HEK293 (cell line): ENCODE data around the gene WASL.

ENCODE experiments used
- CTCF ChIA-PET: fragments of 350-600 bp; formaldehyde crosslinking; extraction: SDS; loops from one replicate; lab custom pipeline; 2021; ENCODE audit warnings: antibody characterized with exemption; lab: Yijun Ruan, JAX
- POLR2A ChIA-PET: fragments of 300-600 bp; formaldehyde crosslinking; extraction: SDS; loops from one replicate; lab custom pipeline; 2020; ENCODE audit warnings: antibody characterized with exemption, inconsistent platforms; lab: Yijun Ruan, JAX
- H3K27ac ChIP-seq: fragments of 200-500 bp; sonication (Bioruptor generic); 2 replicates; pipeline ENCODE4 v1.5.1; 2014; ENCODE audit warnings: low read depth, low read length, control low read depth, inconsistent platforms; ENCODE audit errors: extremely low read depth
- H3K36me3 ChIP-seq, 2 experiments: fragments of 200-500 bp in 1 of 2; sonication (Bioruptor generic) in 1 of 2; 1 replicate in 1 of 2; 2 replicates in 1 of 2; pipeline ENCODE4 v1.5.1; 2014 to 2017; ENCODE audit warnings: inconsistent platforms in 2 of 2, low read length in 2 of 2; ENCODE audit not compliant: control insufficient read depth in 2 of 2, insufficient read depth in 1 of 2
- H3K4me1 ChIP-seq: fragments of 200-500 bp; sonication (Bioruptor generic); 2 replicates; pipeline ENCODE4 v1.5.1; 2014; ENCODE audit warnings: mild to moderate bottlenecking, low read length, inconsistent platforms; ENCODE audit not compliant: control insufficient read depth, insufficient read depth
- H3K4me3 ChIP-seq: 2 replicates; pipeline ENCODE4 v1.5.1; 2011; ENCODE audit warnings: low read depth, mild to moderate bottlenecking, control low read depth, low read length, moderate library complexity
- H3K9me3 ChIP-seq: fragments of 200-500 bp; sonication (Bioruptor generic); 2 replicates; pipeline ENCODE4 v1.5.1; 2014; ENCODE audit warnings: low read depth, low read length, inconsistent platforms; ENCODE audit not compliant: control insufficient read depth, insufficient read depth
- MZF1 ChIP-seq: fragments of 450-650 bp; formaldehyde crosslinking; IDR thresholded peaks from 2 replicates; pipeline ENCODE4 v1.5.1; 2017; ENCODE audit warnings: missing biosample characterization, missing genetic modification characterization, borderline replicate concordance
- SALL2 ChIP-seq: fragments of 450-650 bp; formaldehyde crosslinking; IDR thresholded peaks from 2 replicates; pipeline ENCODE4 v1.5.0; 2017; ENCODE audit warnings: missing biosample characterization, mild to moderate bottlenecking, missing genetic modification characterization, borderline replicate concordance
- ZNF23 ChIP-seq: fragments of 450-650 bp; formaldehyde crosslinking; IDR thresholded peaks from 2 replicates; pipeline ENCODE4 v1.5.1; 2016; ENCODE audit warnings: missing biosample characterization, missing genetic modification characterization, borderline replicate concordance
- ZNF274 ChIP-seq, 2 experiments: fragments of 200-500 bp in 1 of 2; fragments of 450-650 bp in 1 of 2; sonication (Bioruptor generic) in 1 of 2; formaldehyde crosslinking in 1 of 2; IDR thresholded peaks; 2 replicates each; pipeline versions ENCODE4 v1.5.1 to v1.6.1; 2014 to 2016; ENCODE audit warnings: borderline replicate concordance in 1 of 2, inconsistent platforms in 1 of 2, low read length in 1 of 2, missing biosample characterization in 1 of 2, missing genetic modification characterization in 1 of 2
- ZNF366 ChIP-seq: fragments of 450-650 bp; formaldehyde crosslinking; conservative IDR thresholded peaks from 2 replicates; pipeline ENCODE4 v1.5.1; 2016; ENCODE audit warnings: missing biosample characterization, missing genetic modification characterization
- ZNF473 ChIP-seq: fragments of 450-650 bp; formaldehyde crosslinking; IDR thresholded peaks from 2 replicates; pipeline ENCODE4 v1.5.1; 2017; ENCODE audit warnings: missing biosample characterization, missing genetic modification characterization
- ZNF48 ChIP-seq: fragments of 450-650 bp; formaldehyde crosslinking; IDR thresholded peaks from 2 replicates; pipeline ENCODE4 v1.5.1; 2016; ENCODE audit warnings: missing biosample characterization, missing genetic modification characterization
- ZNF548 ChIP-seq: fragments of 450-650 bp; formaldehyde crosslinking; IDR thresholded peaks from 2 replicates; pipeline ENCODE4 v1.5.1; 2016; ENCODE audit warnings: missing biosample characterization, missing genetic modification characterization
- ZNF585B ChIP-seq: fragments of 450-650 bp; formaldehyde crosslinking; IDR thresholded peaks from 2 replicates; pipeline ENCODE4 v1.5.1; 2016; ENCODE audit warnings: missing biosample characterization, missing genetic modification characterization
- ZNF658 ChIP-seq: fragments of 450-650 bp; formaldehyde crosslinking; IDR thresholded peaks from 2 replicates; pipeline ENCODE4; 2016; ENCODE audit warnings: missing biosample characterization, missing genetic modification characterization
- ZNF785 ChIP-seq: fragments of 450-650 bp; formaldehyde crosslinking; IDR thresholded peaks from 2 replicates; pipeline ENCODE4 v1.5.1; 2016; ENCODE audit warnings: missing biosample characterization, missing genetic modification characterization
- ZNF837 ChIP-seq: fragments of 450-650 bp; formaldehyde crosslinking; IDR thresholded peaks from 2 replicates; pipeline ENCODE4 v1.5.1; 2016; ENCODE audit warnings: missing biosample characterization, missing genetic modification characterization
- TF ChIP-seq, protein P1 (sequence below): fragments of 450-650 bp; formaldehyde crosslinking; IDR thresholded peaks from 2 replicates; pipeline ENCODE4 v1.5.1; 2016; ENCODE audit warnings: missing biosample characterization, missing genetic modification characterization, borderline replicate concordance
- TF ChIP-seq, protein P2 (sequence below): fragments of 450-650 bp; formaldehyde crosslinking; IDR thresholded peaks from 2 replicates; pipeline ENCODE4 v1.5.1; 2016; ENCODE audit warnings: missing biosample characterization, missing genetic modification characterization
- TF ChIP-seq, protein P3 (sequence below): fragments of 450-650 bp; formaldehyde crosslinking; IDR thresholded peaks from 2 replicates; pipeline ENCODE4 v1.5.1; 2016; ENCODE audit warnings: missing biosample characterization, missing genetic modification characterization
- TF ChIP-seq, protein P4 (sequence below): fragments of 450-650 bp; formaldehyde crosslinking; conservative IDR thresholded peaks from 2 replicates; pipeline ENCODE4 v1.5.1; 2016; ENCODE audit warnings: low read depth, missing biosample characterization, missing genetic modification characterization
- TF ChIP-seq, protein P5 (sequence below): fragments of 450-650 bp; formaldehyde crosslinking; IDR thresholded peaks from 2 replicates; pipeline ENCODE4 v1.5.1; 2016; ENCODE audit warnings: missing biosample characterization, missing genetic modification characterization
- TF ChIP-seq, protein P6 (sequence below): fragments of 450-650 bp; formaldehyde crosslinking; IDR thresholded peaks from 2 replicates; pipeline ENCODE4 v1.5.1; 2016; ENCODE audit warnings: missing biosample characterization, missing genetic modification characterization

WASL gene

DNA sequence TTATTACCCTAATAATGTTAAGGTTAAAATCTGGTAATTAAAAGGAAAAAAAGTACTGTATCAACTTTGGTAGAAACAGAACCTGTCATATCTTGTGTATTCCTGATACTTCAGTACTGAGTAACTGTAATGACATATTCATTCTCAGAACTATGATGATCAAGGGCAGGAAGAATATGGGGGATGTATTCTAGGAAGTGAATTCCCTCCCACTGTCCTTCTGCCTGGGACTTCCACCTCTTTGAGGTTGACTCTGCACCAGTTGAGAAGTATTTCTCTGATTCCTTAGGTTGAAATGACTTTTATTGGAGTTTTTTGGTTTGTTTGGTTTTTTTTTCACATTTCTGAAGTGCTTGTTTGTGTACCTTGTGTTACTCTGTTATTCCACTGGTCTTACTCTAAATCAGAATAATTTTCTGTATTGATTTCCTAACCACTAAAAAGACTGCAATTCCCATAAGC is 36.9 kb downstream of the WASL start:
- CTCF ChIA-PET = interaction anchor here (0.7 kb wide), 1 partner anchor 36 kb away, joined by 6 read pairs; no protein-coding TSS in a partner anchor
- Histone ChIP-seq H3K4me3 (no peak overlapping the region), H3K9me3 (no peaks in the 10 kb centered on the region), H3K36me3 (peaks cover 13 to 14% of the 10 kb centered on the region in 2 experiments)
- TF ChIP-seq ZNF473 (tag by site-specific recombination) = no peak
- no peak for TF ChIP-seq ZNF23 (tag by site-specific recombination)
- no peak for TF ChIP-seq ZNF785 (tag by site-specific recombination)
- TF ChIP-seq ZNF366 (tag by site-specific recombination) = no peak
- no peak for TF ChIP-seq ZNF837
- TF ChIP-seq, protein P1, sequence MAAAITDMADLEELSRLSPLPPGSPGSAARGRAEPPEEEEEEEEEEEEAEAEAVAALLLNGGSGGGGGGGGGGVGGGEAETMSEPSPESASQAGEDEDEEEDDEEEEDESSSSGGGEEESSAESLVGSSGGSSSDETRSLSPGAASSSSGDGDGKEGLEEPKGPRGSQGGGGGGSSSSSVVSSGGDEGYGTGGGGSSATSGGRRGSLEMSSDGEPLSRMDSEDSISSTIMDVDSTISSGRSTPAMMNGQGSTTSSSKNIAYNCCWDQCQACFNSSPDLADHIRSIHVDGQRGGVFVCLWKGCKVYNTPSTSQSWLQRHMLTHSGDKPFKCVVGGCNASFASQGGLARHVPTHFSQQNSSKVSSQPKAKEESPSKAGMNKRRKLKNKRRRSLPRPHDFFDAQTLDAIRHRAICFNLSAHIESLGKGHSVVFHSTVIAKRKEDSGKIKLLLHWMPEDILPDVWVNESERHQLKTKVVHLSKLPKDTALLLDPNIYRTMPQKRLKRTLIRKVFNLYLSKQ = no peak
- TF ChIP-seq, protein P2, sequence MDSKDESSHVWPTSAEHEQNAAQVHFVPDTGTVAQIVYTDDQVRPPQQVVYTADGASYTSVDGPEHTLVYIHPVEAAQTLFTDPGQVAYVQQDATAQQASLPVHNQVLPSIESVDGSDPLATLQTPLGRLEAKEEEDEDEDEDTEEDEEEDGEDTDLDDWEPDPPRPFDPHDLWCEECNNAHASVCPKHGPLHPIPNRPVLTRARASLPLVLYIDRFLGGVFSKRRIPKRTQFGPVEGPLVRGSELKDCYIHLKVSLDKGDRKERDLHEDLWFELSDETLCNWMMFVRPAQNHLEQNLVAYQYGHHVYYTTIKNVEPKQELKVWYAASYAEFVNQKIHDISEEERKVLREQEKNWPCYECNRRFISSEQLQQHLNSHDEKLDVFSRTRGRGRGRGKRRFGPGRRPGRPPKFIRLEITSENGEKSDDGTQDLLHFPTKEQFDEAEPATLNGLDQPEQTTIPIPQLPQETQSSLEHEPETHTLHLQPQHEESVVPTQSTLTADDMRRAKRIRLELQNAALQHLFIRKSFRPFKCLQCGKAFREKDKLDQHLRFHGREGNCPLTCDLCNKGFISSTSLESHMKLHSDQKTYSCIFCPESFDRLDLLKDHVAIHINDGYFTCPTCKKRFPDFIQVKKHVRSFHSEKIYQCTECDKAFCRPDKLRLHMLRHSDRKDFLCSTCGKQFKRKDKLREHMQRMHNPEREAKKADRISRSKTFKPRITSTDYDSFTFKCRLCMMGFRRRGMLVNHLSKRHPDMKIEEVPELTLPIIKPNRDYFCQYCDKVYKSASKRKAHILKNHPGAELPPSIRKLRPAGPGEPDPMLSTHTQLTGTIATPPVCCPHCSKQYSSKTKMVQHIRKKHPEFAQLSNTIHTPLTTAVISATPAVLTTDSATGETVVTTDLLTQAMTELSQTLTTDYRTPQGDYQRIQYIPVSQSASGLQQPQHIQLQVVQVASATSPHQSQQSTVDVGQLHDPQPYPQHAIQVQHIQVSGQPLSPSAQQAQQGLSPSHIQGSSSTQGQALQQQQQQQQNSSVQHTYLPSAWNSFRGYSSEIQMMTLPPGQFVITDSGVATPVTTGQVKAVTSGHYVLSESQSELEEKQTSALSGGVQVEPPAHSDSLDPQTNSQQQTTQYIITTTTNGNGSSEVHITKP (tag by site-specific recombination) = no peak
- TF ChIP-seq ZNF48 = no peak
- TF ChIP-seq, protein P3, sequence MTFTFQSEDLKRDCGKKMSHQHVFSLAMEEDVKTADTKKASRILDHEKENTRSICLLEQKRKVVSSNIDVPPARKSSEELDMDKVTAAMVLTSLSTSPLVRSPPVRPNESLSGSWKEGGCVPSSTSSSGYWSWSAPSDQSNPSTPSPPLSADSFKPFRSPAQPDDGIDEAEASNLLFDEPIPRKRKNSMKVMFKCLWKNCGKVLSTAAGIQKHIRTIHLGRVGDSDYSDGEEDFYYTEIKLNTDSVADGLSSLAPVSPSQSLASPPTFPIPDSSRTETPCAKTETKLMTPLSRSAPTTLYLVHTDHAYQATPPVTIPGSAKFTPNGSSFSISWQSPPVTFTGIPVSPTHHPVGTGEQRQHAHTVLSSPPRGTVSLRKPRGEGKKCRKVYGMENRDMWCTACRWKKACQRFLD (tag by site-specific recombination) = no peak
- no peak for TF ChIP-seq ZNF274 (IDR thresholded peaks at IDR 0.05; ENCODE audit: low read length)
- no peak for TF ChIP-seq ZNF274 (tag by site-specific recombination; IDR thresholded peaks at IDR 0.05; ENCODE audit: borderline replicate concordance)
- no peak for TF ChIP-seq SALL2
- TF ChIP-seq, protein P4, sequence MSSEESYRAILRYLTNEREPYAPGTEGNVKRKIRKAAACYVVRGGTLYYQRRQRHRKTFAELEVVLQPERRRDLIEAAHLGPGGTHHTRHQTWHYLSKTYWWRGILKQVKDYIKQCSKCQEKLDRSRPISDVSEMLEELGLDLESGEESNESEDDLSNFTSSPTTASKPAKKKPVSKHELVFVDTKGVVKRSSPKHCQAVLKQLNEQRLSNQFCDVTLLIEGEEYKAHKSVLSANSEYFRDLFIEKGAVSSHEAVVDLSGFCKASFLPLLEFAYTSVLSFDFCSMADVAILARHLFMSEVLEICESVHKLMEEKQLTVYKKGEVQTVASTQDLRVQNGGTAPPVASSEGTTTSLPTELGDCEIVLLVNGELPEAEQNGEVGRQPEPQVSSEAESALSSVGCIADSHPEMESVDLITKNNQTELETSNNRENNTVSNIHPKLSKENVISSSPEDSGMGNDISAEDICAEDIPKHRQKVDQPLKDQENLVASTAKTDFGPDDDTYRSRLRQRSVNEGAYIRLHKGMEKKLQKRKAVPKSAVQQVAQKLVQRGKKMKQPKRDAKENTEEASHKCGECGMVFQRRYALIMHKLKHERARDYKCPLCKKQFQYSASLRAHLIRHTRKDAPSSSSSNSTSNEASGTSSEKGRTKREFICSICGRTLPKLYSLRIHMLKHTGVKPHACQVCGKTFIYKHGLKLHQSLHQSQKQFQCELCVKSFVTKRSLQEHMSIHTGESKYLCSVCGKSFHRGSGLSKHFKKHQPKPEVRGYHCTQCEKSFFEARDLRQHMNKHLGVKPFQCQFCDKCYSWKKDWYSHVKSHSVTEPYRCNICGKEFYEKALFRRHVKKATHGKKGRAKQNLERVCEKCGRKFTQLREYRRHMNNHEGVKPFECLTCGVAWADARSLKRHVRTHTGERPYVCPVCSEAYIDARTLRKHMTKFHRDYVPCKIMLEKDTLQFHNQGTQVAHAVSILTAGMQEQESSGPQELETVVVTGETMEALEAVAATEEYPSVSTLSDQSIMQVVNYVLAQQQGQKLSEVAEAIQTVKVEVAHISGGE (tag by site-specific recombination) = no peak
- TF ChIP-seq, all 188 proteins: peak for 0
- Histone ChIP-seq H3K4me1 (peaks cover 10% of the 10 kb centered on the region; the same call in 1 of the 2 replicates), H3K27ac (no peak overlapping the region)
- POLR2A ChIA-PET = no interaction called here

DNA sequence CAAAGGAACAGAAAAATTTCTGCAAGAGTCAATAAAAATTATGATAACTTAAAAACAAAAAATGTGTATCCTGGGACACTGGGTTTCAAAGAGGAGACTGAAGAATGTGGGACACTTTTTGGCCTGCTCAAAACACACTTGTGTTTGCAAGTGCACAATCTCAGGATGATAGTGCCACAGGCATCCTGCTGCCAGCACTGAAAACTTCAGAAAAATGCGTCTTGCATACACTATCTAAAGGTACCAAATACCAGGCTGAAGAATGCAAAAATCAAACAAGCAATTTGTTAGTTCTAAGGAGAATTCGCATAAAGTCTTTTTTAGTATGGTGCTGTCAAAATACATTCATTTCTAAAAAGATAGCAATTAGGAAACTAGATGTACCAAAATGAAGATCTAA is 38.1 kb downstream of the WASL start:
- H3K4me3 ChIP-seq = no peak overlapping the region
- peaks cover 14 to 17% of the 10 kb centered on the region in 2 experiments for H3K36me3 ChIP-seq
- no peak overlapping the region for H3K27ac ChIP-seq
- ChIA-PET CTCF (interaction anchor here (0.6 to 1.4 kb wide), 2 partner anchors 20 to 161 kb away, joined by 3 to 4 read pairs; no protein-coding TSS in a partner anchor), POLR2A (no interaction called here)
- H3K4me1 ChIP-seq = peaks cover 10% of the 10 kb centered on the region; the same call in 1 of the 2 replicates
- no peaks in the 10 kb centered on the region for H3K9me3 ChIP-seq
- TF ChIP-seq, protein P5, sequence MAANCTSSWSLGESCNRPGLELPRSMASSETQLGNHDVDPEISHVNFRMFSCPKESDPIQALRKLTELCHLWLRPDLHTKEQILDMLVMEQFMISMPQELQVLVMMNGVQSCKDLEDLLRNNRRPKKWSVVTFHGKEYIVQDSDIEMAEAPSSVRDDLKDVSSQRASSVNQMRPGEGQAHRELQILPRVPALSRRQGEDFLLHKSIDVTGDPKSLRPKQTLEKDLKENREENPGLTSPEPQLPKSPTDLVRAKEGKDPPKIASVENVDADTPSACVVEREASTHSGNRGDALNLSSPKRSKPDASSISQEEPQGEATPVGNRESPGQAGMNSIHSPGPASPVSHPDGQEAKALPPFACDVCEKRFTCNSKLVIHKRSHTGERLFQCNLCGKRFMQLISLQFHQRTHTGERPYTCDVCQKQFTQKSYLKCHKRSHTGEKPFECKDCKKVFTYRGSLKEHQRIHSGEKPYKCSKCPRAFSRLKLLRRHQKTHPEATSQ (tag by site-specific recombination) = no peak
- TF ChIP-seq, protein P6, sequence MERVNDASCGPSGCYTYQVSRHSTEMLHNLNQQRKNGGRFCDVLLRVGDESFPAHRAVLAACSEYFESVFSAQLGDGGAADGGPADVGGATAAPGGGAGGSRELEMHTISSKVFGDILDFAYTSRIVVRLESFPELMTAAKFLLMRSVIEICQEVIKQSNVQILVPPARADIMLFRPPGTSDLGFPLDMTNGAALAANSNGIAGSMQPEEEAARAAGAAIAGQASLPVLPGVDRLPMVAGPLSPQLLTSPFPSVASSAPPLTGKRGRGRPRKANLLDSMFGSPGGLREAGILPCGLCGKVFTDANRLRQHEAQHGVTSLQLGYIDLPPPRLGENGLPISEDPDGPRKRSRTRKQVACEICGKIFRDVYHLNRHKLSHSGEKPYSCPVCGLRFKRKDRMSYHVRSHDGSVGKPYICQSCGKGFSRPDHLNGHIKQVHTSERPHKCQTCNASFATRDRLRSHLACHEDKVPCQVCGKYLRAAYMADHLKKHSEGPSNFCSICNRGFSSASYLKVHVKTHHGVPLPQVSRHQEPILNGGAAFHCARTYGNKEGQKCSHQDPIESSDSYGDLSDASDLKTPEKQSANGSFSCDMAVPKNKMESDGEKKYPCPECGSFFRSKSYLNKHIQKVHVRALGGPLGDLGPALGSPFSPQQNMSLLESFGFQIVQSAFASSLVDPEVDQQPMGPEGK = no peak
- TF ChIP-seq MZF1 = no peak
- no peak for TF ChIP-seq ZNF585B
- no peak for TF ChIP-seq ZNF548
- no peak for TF ChIP-seq ZNF658 (tag by site-specific recombination)
